Gastrocnemius medialis (tissue), 4 donors: Measurements from ENCODE around the gene LZTFL1. TPM values are rescaled to one million over a fixed set of nuclear protein-coding genes. Genes with fewer than 3 reads are reported as not detected.

Experiments used
- ATAC-seq, 2 donors: fragments of 150-250 bp; one replicate each; pipeline ENCODE4 v1.9.1; 2016
- DNase-seq, 2 donors: peaks; one replicate each; pipeline ENCODE4 v3.0.0-alpha.2; 2019
- H3K27ac ChIP-seq, 4 donors: fragments of 200-600 bp; sonication (generic); 1 replicate in 1 of 4; 2 replicates in 3 of 4; pipeline ENCODE4 v1.5.1; 2016 to 2018; ENCODE audit warnings: mild to moderate bottlenecking in 2 of 4, moderate library complexity in 1 of 4
- H3K27me3 ChIP-seq, 3 donors: fragments of 200-600 bp; sonication (generic) in 2 of 3; 1 replicate in 1 of 3; 2 replicates in 2 of 3; pipeline versions ENCODE4 v1.5.1 to v1.6.0; 2016 to 2019; ENCODE audit warnings: mild to moderate bottlenecking in 1 of 3, moderate library complexity in 1 of 3
- H3K36me3 ChIP-seq, 2 donors: fragments of 200-600 bp; sonication (generic) in 1 of 2; one replicate each; pipeline ENCODE4 v1.5.1; 2017 to 2018
- H3K4me1 ChIP-seq, 2 donors: fragments of 200-600 bp; sonication (generic) in 1 of 2; one replicate each; pipeline ENCODE4 v1.5.1; 2016 to 2017; ENCODE audit warnings: mild to moderate bottlenecking in 2 of 2
- H3K4me3 ChIP-seq, 4 donors: fragments of 200-600 bp; sonication (generic) in 3 of 4; 1 replicate in 1 of 4; 2 replicates in 3 of 4; pipeline ENCODE4 v1.5.1; 2016 to 2019; ENCODE audit warnings: mild to moderate bottlenecking in 2 of 4
- H3K9me3 ChIP-seq, 3 donors: fragments of 200-600 bp; sonication (generic) in 2 of 3; 1 replicate in 1 of 3; 2 replicates in 2 of 3; pipeline ENCODE4 v1.5.1; 2016 to 2019
- CTCF ChIP-seq, 5 experiments: fragments of 450-650 bp in 3 of 5; fragments of 200-600 bp in 2 of 5; sonication (generic) in 2 of 5; IDR thresholded peaks in 4 of 5; conservative IDR thresholded peaks in 1 of 5; 1 replicate in 4 of 5; 2 replicates in 1 of 5; pipeline ENCODE4 v1.5.1; 2016 to 2019; ENCODE audit warnings: antibody characterized with exemption in 5 of 5, mild to moderate bottlenecking in 3 of 5, moderate library complexity in 3 of 5
- POLR2A ChIP-seq, 2 donors: fragments of 450-650 bp; IDR thresholded peaks; one replicate each; pipeline ENCODE4 v1.6.1; 2017; ENCODE audit warnings: antibody characterized with exemption in 2 of 2, mild to moderate bottlenecking in 2 of 2, moderate library complexity in 2 of 2
- in situ Hi-C, 4 donors: fragments of 200-750 bp; cut with MboI; loops; one replicate each; pipeline versions ENCODE4 v1.15.0 to v1.8.0; 2017; ENCODE audit warnings: low sequenced_read_pairs in 4 of 4
- intact Hi-C: fragments of 100-400 bp; cut with DNase I; formaldehyde crosslinking; loops from one replicate; pipeline ENCODE4 v1.15.1; 2023; ENCODE audit warnings: low total_unique reads
- total RNA-seq, 4 donors: library from RNA; depleted of rRNA; stranded (reverse); fragments of >200 nt; gene quantifications; one replicate each; pipeline versions ENCODE4 v1.1.0 to v1.2.3, GENCODE V29; 2016

Gene LZTFL1
- total RNA-seq, 4 donors from 2014 or later, result 3.2 to 7.6 (median 5.0) TPM

- H3K9me3 ChIP-seq, result no peaks in the 10 kb centered on the region
- in situ Hi-C loops (no loop called here), intact Hi-C loops (no loop called here)
- DNase-seq (no peak), ATAC-seq (no peak)
- no peaks in the 10 kb centered on the region for H3K4me1 ChIP-seq
- H3K27ac ChIP-seq, result no peak overlapping the region
- TF ChIP-seq CTCF (IDR thresholded peaks at IDR 0.05 in 4 of 5, conservative IDR thresholded peaks at IDR 0.05 in 1 of 5), result no peak
- H3K27me3 ChIP-seq, result no peaks in the 10 kb centered on the region
- H3K4me3 ChIP-seq, result no peak overlapping the region
- H3K36me3 ChIP-seq, result no peaks in the 10 kb centered on the region
Measured at GRCh38 chr3:45880725-45881077, 38.8 kb upstream of the LZTFL1 start.

- Histone ChIP-seq H3K27ac (no peak overlapping the region), H3K4me3 (no peak overlapping the region), H3K27me3 (no peaks in the 10 kb centered on the region), H3K9me3 (no peaks in the 10 kb centered on the region), H3K36me3 (no peaks in the 10 kb centered on the region), H3K4me1 (no peaks in the 10 kb centered on the region)
- ATAC-seq (no peak), DNase-seq (no peak)
- intact Hi-C loops, result no loop called here
- in situ Hi-C loops, result no loop called here
- TF ChIP-seq CTCF (IDR thresholded peaks at IDR 0.05 in 4 of 5, conservative IDR thresholded peaks at IDR 0.05 in 1 of 5), result no peak
- no peak for TF ChIP-seq POLR2A (IDR thresholded peaks at IDR 0.05)
Measured at GRCh38 chr3:45878124-45878523, 36.2 kb upstream of the LZTFL1 start.

- Histone ChIP-seq H3K4me1 (no peaks in the 10 kb centered on the region), H3K27me3 (no peaks in the 10 kb centered on the region), H3K4me3 (no peak overlapping the region), H3K36me3 (no peaks in the 10 kb centered on the region), H3K9me3 (no peaks in the 10 kb centered on the region), H3K27ac (no peak overlapping the region)
- in situ Hi-C loops, result no loop called here
- DNase-seq, result no peak
- intact Hi-C loops, result no loop called here
- ATAC-seq, result peak in 1 of 2 donors; percentile 27
- TF ChIP-seq POLR2A (IDR thresholded peaks at IDR 0.05), result no peak
- no peak for TF ChIP-seq CTCF (IDR thresholded peaks at IDR 0.05 in 4 of 5, conservative IDR thresholded peaks at IDR 0.05 in 1 of 5)
Measured at GRCh38 chr3:45874677-45875346, 32.9 kb upstream of the LZTFL1 start.

DNA sequence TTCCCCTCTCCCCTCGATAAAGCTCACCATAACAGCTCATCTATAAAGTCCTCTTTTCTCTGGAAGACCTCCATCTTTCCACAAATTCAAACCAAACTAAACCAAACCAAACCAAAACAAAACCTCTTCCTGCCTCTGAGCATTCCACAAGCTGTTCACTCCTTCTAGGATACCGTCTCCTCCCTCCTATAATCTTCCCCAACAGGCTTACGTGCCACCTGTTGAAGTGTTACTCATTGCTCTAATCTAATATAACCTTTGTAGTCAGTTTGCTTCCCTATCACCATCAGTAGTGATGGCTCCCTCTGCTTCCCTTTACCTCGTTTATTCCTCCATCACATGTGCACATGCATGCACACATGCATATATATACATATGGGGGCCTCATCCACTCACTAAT lies 31.7 kb upstream of the LZTFL1 start:
- DNase-seq, result no peak
- Histone ChIP-seq H3K27ac (no peak overlapping the region), H3K27me3 (no peaks in the 10 kb centered on the region), H3K4me3 (no peak overlapping the region), H3K9me3 (no peaks in the 10 kb centered on the region), H3K4me1 (no peaks in the 10 kb centered on the region), H3K36me3 (no peaks in the 10 kb centered on the region)
- no peak for ATAC-seq
- intact Hi-C loops, result no loop called here
- in situ Hi-C loops, result no loop called here
- TF ChIP-seq CTCF (IDR thresholded peaks at IDR 0.05 in 4 of 5, conservative IDR thresholded peaks at IDR 0.05 in 1 of 5) (no peak), POLR2A (IDR thresholded peaks at IDR 0.05) (no peak)

- in situ Hi-C loops (no loop called here), intact Hi-C loops (no loop called here)
- no peak for ATAC-seq
- Histone ChIP-seq H3K4me1 (no peaks in the 10 kb centered on the region), H3K27ac (no peak overlapping the region), H3K4me3 (no peak overlapping the region), H3K9me3 (no peaks in the 10 kb centered on the region), H3K36me3 (no peaks in the 10 kb centered on the region), H3K27me3 (no peaks in the 10 kb centered on the region)
- no peak for DNase-seq
- TF ChIP-seq POLR2A (IDR thresholded peaks at IDR 0.05) (no peak), CTCF (IDR thresholded peaks at IDR 0.05 in 4 of 5, conservative IDR thresholded peaks at IDR 0.05 in 1 of 5) (no peak)
Measured at GRCh38 chr3:45873036-45873435, 31.1 kb upstream of the LZTFL1 start.
